Measurements from ENCODE around the gene CAPN15.

The CAPN15 gene

DNA sequence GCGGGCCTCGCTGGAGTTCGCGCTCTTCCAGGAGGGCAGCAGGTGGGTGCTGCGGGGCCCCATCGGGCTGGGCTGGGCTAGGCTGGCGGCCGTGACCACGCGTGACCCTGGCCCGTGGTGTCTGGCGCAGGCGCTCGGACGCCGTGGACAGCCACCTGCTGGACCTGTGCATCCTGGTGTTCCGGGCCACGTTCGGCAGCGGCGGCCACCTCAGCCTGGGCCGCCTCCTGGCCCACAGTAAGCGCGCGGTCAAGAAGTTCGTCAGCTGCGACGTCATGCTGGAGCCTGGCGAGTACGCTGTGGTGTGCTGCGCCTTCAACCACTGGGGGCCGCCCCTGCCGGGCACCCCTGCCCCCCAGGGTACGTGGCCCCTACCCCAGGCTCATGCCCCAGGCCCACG, 24.7 kb downstream of the CAPN15 start:
- no peak for DNase-seq (ENCODE audit: low read depth)
- TF ChIP-seq, protein P1, sequence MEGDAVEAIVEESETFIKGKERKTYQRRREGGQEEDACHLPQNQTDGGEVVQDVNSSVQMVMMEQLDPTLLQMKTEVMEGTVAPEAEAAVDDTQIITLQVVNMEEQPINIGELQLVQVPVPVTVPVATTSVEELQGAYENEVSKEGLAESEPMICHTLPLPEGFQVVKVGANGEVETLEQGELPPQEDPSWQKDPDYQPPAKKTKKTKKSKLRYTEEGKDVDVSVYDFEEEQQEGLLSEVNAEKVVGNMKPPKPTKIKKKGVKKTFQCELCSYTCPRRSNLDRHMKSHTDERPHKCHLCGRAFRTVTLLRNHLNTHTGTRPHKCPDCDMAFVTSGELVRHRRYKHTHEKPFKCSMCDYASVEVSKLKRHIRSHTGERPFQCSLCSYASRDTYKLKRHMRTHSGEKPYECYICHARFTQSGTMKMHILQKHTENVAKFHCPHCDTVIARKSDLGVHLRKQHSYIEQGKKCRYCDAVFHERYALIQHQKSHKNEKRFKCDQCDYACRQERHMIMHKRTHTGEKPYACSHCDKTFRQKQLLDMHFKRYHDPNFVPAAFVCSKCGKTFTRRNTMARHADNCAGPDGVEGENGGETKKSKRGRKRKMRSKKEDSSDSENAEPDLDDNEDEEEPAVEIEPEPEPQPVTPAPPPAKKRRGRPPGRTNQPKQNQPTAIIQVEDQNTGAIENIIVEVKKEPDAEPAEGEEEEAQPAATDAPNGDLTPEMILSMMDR (conservative IDR thresholded peaks at IDR 0.05; ENCODE audit: low read depth, low read length), result no peak
- H3K4me3 ChIP-seq (ENCODE audit: low read length), result no peak overlapping the region

DNA sequence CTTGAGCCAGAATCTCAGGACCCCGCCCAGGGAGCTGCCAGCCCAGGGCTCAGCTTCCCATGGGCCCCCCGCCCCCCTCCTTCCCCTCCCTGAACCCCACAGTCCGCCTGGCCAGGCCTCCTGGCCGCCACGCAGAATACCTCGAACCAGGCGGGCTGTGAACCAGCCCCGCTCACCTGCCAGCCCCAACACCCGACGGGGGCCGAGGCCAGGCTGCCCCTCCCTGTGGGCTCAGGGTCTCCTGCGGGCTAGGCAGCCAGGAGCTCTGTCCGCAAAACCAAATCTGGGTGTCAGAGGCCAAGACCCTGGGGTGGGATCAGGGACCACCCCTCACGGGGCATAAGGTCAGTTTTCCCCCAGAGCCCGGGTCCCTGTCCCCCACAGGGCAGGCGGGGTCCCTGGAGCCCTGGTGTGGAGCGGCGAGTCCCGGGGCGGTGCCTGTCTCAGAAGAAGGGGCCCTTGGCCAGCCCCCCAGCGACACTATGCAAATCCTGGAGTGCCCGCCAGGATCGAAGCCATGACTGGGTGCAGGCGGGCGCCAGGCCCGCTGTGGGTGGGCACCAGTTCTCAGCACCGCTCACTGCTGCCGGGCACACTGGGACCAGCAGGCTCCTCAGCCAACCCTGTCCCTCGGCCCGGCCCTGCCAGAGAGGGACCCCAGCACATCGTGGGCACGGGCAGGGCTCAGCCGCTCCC, 26.2 kb downstream of the CAPN15 start:
- no peak for DNase-seq (ENCODE audit: low read depth)
- TF ChIP-seq, protein P1 (conservative IDR thresholded peaks at IDR 0.05; ENCODE audit: low read depth, low read length), result no peak
- H3K4me3 ChIP-seq (ENCODE audit: low read length), result no peak overlapping the region

DNA sequence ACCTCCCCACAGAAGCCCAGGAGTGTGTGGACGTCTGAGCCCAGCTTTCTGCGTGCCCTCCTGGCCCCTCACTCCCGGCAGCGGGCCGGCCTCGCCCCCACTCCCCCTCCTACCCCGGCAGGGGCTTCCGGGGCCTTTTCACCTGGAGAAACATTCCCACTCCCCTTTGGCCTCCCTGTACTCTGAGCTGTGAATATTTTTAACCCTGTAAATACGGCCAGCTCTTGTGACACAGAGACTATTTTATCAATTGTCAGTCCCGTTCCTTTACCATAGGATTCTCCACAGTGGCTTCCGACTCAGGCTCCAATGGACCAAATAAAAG, 26.7 kb downstream of the CAPN15 start:
- H3K4me3 ChIP-seq (ENCODE audit: low read length), result no peak overlapping the region
- TF ChIP-seq, protein P1 (conservative IDR thresholded peaks at IDR 0.05; ENCODE audit: low read depth, low read length), result no peak
- DNase-seq (ENCODE audit: low read depth), result no peak

DNA sequence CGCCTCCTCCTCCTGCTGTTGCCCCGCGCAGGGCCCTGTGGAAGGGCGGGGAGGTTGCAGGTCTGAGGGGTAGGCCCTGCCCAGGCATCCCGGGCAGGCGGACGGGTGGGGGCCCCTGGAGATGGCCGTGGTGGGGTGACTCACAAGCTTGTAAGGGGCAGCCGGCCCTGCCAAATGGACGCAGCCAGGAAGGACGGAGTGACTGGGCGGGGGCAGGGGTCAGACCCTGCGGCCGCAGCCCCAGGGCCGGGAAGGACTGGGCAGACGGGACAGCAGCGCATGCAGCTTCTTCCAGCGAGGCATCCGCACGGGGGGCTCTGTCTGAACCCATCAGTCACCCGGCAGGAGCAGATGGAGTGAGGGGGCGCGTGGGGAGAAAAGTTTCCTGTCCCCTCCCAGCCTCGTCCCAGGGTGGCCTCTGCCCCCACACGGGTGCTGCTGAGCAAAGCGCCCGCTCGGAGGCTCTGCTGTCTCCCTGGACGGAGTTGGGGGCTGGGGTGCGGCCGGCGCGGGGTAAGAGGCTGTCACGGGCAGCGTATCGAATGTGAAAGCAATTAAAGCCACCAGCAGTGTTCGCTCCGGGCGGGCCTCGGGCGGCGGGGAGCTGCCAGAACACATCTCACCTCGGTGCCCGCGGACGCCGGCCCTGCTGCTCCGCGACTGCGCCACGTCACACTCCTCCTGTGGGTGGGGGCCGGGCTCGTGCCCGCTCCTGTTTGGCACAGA, 27.3 kb downstream of the CAPN15 start:
- TF ChIP-seq, protein P1 (conservative IDR thresholded peaks at IDR 0.05; ENCODE audit: low read depth, low read length), result no peak
- DNase-seq (ENCODE audit: low read depth), result no peak
- no peak overlapping the region for H3K4me3 ChIP-seq (ENCODE audit: low read length)

DNA sequence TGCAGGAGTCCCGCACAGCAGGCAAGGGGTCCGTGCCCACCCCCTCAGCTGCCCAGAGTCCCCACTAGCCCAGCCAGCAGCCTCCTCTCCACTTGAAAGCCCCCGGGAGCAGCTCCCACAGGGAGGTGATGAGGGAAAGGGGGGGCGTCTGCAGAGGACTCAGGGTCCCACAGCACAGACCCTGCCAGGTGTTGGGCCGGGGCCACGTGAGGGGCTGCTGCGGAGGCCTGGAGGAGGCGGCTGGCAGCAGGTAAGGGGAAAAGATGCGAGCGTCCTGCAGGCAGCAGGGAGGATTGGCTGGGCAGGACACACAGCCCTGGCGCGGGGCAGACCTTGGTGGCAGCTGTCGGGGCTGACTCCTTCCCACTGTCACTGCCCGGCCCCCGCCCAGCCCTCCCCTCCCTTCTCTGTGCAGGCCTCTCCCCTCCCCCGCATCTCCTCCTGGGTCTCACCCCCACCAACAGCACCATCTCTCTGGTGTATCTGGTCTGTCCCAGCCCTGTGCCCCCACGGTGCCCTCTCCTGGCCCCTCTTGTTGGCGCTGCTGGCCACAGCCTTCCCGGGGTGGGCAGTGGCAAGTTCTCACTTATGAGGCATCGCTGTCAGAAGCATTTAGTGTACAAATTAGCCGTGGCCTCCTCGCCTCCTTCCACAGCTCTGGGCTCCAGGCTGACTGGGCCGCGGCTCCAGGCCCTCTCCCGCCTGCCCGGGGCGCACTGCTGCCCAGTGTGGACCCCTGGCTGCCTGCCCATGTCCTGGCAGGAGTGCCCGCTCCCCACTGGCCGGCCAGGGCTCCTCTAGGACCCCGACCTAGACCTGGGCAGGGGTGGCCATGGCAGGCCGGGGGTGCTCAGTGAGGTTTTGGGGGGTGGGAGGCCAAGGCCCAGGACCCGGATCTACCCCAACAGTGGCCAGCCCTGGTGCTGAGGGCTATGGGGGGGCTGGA, 28.3 kb downstream of the CAPN15 start:
- H3K4me3 ChIP-seq (ENCODE audit: low read length), result no peak overlapping the region
- TF ChIP-seq, protein P1 (conservative IDR thresholded peaks at IDR 0.05; ENCODE audit: low read depth, low read length), result no peak

DNA sequence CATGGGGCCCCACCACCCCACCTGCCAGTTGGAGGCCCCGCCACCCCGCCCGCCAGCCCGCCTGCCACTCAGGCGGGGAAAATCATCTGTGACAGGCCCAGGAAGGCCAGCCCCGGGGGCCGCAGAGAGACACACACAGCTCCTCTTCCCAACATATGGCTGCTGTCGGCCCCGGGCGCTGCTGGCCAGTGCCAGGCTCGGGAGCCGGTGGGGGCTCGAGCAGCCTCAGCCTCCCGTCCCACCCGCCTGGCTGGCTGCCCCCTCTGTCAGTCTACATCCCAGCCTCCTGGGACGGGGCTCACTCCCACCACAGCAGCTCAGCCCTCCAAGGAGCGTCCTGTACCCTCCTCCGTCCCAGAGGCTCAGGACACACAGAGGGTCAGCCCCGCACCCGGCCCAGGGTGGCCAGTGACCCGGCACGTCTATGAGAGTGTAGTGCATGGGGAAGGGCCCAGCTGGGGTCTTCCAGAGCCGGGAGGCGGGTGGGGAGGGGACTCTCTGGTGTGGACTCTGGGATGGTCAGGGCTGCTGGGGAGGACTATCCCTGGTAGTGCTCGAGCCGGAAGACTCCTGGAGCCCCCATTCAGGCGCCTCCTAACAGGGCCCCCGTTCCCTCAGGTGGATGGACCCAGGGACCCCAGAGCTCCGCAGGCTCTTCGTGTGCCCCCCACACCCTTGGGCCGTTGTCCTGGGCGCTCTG, 29.1 kb downstream of the CAPN15 start:
- H3K4me3 ChIP-seq (ENCODE audit: low read length), result no peak overlapping the region
- no peak for DNase-seq (ENCODE audit: low read depth)
- TF ChIP-seq, protein P1 (conservative IDR thresholded peaks at IDR 0.05; ENCODE audit: low read depth, low read length), result no peak

More for the DNA sequence above, 28.3 kb downstream of the CAPN15 start:
- no peak for DNase-seq (ENCODE audit: low read depth)

Measured in retinal pigment epithelial cell (primary cell).